Bone marrow (tissue), 2 donors: Measurements from ENCODE around the gene CAT.
"Not testable (repeated sequence)": the region's sequence is repeated elsewhere in the genome, so short reads cannot be mapped to it uniquely, and the experiment has no call there.

Source experiments
- DNase-seq, 2 donors: peaks; one replicate each; lab custom pipeline; 2025; lab: John Stamatoyannopoulos, UW

Gene CAT

DNA sequence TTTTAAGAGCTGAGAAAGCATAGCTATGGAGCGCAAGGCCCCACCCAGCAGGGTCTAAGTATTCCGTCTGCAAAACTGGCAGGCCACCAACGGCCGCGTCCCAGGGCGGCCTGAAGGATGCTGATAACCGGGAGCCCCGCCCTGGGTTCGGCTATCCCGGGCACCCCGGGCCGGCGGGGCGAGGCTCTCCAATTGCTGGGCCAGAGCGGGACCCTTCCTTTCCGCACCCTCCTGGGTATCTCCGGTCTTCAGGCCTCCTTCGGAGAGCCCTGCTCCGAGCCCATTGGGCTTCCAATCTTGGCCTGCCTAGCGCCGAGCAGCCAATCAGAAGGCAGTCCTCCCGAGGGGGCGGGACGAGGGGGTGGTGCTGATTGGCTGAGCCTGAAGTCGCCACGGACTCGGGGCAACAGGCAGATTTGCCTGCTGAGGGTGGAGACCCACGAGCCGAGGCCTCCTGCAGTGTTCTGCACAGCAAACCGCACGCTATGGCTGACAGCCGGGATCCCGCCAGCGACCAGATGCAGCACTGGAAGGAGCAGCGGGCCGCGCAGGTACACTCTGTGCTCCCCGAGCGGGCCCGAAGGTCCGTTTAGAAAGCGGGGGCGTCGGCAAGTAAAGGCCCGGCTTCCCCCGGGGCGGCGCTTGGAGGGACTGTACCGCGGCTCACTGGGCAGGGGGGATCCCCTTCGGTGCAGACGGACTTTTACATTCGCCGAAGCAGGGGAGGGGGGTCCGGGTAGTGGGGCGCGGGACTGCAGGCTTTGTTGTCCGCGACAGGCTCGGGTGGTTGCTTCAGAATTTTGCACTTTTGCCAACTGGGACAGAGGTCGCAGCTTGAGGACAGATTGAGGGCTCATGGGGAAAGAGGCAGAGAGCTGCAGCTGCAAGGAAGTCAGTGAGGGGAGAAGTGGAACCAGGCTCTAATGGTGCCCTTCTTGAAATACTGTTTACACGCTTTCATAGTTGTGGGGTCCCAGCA, at the start of gene CAT:
CAT (plus strand) TSS at position 406 of the 979 bp plus-strand sequence; CDS start at position 486, 80 bp downstream.
- peak; percentile 94 to 96 for DNase-seq

DNA sequence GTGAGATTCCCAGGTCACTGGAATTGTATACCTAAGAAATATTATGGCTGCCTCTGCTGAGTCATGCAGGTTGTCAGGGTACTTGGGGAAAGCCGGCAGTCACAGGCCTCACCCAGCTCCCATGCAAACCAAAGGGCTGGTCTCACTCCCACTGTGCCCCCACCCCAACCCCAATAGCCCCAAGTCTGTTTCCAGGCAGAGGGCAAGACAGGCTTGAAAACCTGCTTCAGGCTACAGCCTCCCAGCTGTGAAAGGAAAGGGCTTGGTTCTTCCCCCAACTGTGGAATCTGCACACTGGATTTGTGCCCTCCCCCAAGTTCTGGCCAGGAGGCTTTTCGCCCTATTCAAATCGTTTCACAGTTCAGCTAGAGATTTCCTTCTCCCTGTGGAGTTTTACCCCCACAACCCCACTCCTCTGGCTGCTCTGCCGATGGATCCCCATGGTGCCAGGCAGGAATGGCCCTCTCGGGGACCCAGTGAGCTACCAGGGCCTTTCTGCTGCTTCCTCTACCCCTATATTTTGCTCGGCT, 43.9 kb upstream of the CAT start:
- DNase-seq, result no peak

GRCh38 chr11:34395916-34396550, 42.7 kb upstream of the CAT start:
- DNase-seq, result no peak

- no peak for DNase-seq
These were observed 41.6 kb upstream of the CAT start for GRCh38 chr11:34397120-34397519.

GRCh38 chr11:34397811-34398210, 40.9 kb upstream of the CAT start:
- DNase-seq, result no peak

DNA sequence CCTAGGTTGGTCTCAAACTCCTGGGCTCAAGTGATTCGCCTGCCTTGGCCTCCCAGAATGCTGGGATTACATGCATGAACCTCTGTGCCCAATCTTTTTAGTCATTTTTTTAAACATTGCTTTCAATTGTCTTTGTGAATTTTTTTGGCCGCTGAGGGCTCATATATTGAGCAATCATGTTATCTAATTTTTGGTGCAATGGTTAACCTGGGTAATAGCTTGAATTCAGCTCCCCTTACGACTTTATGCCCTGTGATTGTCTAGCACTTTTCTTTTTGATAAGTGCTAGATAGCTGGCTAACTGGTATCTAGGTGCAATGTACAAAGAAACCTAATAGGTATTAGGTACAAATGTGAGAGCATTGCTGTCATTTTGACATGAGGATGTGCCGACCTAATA, 35.3 kb upstream of the CAT start:
- no peak for DNase-seq

GRCh38 chr11:34404280-34404679, 34.5 kb upstream of the CAT start:
- DNase-seq, result no peak

GRCh38 chr11:34405079-34405858, 33.5 kb upstream of the CAT start:
- DNase-seq, result no peak

- DNase-seq, result no peak
These were observed 32.3 kb upstream of the CAT start for GRCh38 chr11:34406413-34406812.

- DNase-seq, result no peak
These were observed 31.5 kb upstream of the CAT start for GRCh38 chr11:34407121-34407813.

GRCh38 chr11:34408580-34409172, 30.1 kb upstream of the CAT start:
- DNase-seq, result no peak

DNA sequence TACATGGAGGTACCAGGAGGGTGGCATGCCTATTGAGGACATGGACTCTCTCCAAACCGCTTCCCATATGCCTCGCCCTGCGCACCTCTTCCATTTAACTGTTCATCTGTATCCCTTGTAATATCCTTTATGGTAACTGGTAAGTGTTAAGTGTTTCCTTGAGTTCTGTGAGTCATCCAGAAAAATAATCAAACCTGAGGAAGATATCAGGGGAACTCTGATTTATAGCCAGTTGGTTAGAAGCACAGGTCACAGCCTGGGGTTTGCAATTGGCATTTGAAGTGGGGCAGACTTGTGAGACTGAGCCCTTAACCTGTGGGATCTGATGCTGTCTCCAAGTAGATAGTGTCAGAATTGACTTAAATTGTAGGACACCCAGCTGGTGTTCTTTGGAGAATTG, 27.6 kb upstream of the CAT start:
- no peak for DNase-seq

- DNase-seq, result no peak
These were observed 26.9 kb upstream of the CAT start for GRCh38 chr11:34411791-34412190.

DNA sequence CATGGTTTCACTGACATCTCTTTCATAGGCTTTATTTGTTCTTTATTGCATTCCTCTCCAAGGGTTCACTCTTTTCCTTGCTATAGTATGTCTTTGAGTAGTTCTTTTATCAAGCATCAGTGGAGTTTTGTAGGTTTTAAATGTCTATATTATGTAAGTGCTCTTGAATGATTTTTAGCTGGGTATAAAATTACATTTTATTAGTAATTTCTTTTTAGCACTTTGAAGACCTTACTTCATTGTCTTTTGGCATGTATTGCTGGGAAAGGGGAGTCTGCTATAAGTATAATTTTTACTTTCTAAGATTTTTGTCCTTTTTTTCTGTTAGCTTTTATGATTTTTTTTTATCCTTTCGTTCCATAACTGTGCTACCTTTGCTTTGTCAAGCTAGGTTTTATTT, 25.5 kb upstream of the CAT start:
- no peak for DNase-seq

GRCh38 chr11:34415538-34415937, 23.2 kb upstream of the CAT start:
- no peak for DNase-seq

- no peak for DNase-seq
These were observed 22.6 kb upstream of the CAT start for GRCh38 chr11:34416088-34416487.

- DNase-seq, result no peak
These were observed 22.0 kb upstream of the CAT start for GRCh38 chr11:34416766-34417165.

GRCh38 chr11:34417202-34417601, 21.5 kb upstream of the CAT start:
- DNase-seq, result no peak

DNA sequence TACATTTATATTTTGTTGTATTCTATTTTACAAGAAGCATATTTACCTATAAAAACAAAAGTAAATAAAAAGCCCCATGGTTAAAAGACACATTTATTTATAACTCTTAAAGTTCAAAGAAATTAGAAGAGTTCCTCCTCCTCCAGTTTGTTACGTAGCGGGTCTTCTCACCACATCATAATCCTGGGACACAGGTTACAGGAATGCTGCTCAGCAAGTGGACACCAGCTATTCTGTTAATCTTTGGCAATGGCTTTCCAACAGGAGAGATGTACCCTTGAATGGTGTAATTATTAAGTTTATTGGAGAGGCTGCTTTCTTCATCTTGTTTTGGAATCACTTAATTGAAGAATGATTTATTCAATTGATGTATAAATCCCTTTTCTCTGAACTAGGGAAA, 19.6 kb upstream of the CAT start:
- DNase-seq, result no peak

DNA sequence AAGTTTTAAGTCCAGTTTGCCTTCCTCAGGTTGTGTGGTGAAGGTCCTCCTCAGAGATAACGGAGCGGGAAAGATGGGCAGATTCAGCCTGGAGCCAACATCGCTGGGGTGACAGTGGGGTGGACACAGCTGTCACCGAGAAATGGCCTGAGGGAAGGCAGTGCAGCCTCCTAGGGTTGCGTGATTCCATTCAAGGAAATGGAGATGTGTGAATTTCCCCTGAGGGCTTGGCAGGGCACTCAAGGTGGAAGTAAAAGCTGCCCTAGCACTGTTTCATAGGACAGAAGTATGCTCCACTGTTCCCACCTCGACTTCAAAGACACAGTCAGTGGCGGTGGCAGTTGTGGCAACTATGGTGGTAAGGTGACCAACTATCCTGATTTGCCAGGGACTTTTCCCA, 15.4 kb upstream of the CAT start:
- no peak for DNase-seq

- not testable (repeated sequence) for DNase-seq
These were observed 13.9 kb upstream of the CAT start for GRCh38 chr11:34424826-34425225.
